ENCODE measurements around the gene ZRSR2.

GRCh38 chrX:15751155-15751819 lies 39.0 kb upstream of the ZRSR2 start:
- no peak for TF ChIP-seq POLR2AphosphoS5 (IDR thresholded peaks at IDR 0.05; ENCODE audit: low read depth, low read length)
- no peak for TF ChIP-seq CTCF (IDR thresholded peaks at IDR 0.05)
